Measurements from ENCODE around the gene PKNOX2.

The PKNOX2 gene

DNA sequence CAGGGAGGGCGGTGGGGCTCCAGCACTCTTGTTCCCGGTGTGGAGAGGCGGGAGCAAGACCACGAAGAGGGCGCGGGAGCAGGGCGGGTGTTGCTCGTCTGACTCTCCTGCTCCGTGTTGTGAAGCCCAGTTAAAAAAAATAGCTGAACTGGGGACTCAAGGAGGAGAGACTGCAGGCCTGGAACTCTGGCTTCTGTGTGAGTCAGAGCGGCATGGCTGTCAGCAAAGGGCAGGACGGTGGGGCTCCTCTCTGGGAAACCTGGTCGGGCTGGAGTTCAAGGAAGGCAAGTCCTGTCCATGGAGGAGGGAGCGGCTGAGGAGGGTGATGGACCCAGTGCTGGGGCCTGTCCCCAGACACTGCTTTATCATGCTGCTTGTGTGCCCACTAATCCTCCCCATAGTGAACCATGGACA is 179.2 kb downstream of the PKNOX2 start:
- no peak for FAIRE-seq

GRCh38 chr11:125344846-125345420 is 180.4 kb downstream of the PKNOX2 start:
- no peak for FAIRE-seq

DNA sequence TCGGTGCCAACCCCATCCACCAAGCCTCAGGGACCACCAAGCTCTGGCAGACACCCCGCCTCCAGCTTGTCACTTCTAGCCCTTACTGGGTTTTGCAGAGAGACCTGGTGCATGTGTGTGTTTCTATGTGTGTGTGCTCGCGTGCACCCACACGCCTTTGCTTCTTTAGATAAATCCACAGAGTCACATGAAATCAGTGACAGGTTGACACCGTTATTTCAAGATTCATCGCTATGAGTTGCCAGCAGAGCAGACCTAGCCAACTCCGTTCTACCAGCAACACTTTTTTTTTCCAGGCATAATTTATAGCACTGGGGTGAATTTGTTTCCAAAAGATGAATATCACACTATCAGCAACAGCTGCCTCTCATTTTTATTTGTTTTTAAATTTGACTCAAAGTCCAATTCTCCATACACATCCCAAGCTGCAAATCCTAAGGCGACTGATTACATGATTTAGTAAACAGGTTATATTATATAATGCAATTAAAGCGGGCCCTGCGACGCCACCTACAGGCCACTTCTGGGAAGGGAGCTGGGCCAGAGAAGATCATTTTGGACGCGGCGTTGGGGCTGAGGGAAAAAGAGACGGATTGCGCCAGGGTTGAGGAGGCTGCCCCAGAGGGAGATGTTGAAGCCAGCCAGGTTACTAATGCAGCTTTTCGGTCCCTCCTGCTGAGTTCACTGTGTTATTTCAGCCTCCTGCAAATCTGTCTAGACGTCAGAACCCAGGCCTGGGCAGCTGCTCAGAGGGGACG is 181.0 kb downstream of the PKNOX2 start:
- FAIRE-seq: no peak

GRCh38 chr11:125346179-125346530 is 181.6 kb downstream of the PKNOX2 start:
- FAIRE-seq: no peak

GRCh38 chr11:125346565-125347260 is 182.2 kb downstream of the PKNOX2 start:
- no peak for FAIRE-seq

- FAIRE-seq: no peak
Observed at GRCh38 chr11:125347261-125347585, 182.7 kb downstream of the PKNOX2 start.

GRCh38 chr11:125348141-125348651 is 183.6 kb downstream of the PKNOX2 start:
- no peak for FAIRE-seq

- FAIRE-seq: no peak
Observed at GRCh38 chr11:125348674-125349309, 184.2 kb downstream of the PKNOX2 start.

GRCh38 chr11:125350206-125351032 is 185.9 kb downstream of the PKNOX2 start:
- FAIRE-seq: no peak

- FAIRE-seq: no peak
Observed at GRCh38 chr11:125351033-125351867, 186.7 kb downstream of the PKNOX2 start.

GRCh38 chr11:125351868-125352250 is 187.3 kb downstream of the PKNOX2 start:
- no peak for FAIRE-seq

DNA sequence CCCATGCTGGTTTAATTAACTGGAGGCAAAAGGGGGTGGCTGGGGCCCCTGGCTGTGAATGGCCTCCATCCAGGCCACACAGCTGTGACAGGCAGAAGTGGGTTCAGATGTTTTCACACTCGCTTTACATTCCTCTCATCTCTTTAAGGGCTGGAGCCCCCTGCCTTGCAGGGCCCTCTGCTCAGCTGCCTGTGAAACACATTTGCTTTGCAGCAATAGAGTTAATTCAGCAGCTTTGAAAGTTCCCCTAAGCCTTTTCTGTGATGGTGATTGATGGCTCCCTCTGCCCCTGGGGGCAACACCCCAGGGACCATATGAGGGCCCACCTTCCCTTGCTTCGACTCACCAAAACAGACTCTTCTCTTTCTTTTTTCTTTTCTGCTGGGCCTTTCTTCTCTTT is 192.2 kb downstream of the PKNOX2 start:
- FAIRE-seq: no peak

DNA sequence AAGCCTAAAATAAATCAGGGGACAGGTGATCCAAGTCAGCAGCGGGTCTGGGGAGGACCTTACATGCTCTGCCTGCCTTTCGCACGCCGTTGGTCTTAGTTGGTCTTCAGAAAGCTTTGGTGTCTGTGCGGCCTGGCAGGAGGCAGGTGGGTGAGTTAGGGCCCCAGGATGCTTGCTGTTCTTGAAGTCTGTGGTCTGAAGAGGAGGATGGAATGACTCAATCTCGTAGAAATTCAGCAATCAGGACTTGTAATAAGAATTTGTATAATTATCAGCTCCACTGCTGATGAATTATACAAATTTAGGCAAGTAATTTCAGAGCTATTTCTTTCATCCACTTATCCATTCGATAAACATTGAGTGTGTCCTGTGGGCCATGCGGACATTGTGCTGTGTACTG is 193.0 kb downstream of the PKNOX2 start:
- FAIRE-seq: no peak

GRCh38 chr11:125358254-125358840 is 193.8 kb downstream of the PKNOX2 start:
- no peak for FAIRE-seq

DNA sequence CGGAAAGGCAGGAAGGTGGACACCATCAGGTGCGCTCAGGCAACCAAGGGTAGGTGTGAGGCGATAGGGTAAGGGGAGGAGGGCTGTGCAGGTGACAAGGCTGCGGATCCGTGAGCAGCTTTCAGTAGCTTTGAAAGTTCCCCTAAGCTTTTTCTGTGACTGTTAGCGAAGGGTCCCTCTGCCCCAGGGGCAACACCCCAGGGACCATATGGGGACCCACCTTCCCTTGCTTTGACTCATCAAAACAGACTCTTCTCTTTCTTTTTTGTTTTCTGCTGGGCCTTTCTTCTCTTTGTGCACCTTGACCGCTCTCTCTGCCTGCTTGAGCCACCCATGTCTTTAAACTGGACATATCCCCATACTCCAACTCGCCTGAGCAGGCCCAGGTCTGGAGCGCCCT is 194.6 kb downstream of the PKNOX2 start:
- no peak for FAIRE-seq

GRCh38 chr11:125360066-125360465 is 195.5 kb downstream of the PKNOX2 start:
- no peak for FAIRE-seq

DNA sequence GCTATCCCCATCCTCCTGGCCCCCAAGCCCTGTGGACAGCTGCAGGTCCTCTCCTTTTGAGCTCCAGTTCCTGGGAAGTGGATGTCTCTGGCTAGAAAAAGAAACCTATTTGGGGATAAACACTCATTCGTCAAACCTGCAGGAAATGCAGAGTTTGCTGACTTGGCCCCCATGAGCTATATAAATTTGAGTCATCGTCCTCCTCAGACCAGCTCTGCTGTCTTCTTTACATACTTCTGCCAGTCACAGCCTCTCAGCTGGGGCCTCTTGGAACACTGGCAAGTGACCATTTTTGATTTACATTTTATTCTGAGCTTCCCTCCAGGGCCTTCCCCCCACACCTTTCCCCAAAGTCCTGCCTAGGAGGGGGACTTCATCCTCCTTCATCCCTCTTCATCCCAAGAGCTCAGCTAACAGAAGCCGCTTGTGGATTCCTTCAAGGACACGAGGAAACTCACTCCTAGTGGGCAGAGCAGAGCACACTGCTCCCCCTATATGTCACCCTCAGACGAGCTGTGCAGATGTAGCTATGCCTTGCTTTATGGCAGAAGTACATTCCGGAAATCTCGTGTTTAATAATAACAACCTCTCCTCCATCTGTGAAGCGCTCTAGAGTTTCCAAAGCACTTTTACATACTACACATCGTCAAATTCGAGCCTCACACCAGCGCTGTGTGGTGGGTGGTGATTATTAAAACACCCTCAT is 199.7 kb downstream of the PKNOX2 start:
- no peak for FAIRE-seq

DNA sequence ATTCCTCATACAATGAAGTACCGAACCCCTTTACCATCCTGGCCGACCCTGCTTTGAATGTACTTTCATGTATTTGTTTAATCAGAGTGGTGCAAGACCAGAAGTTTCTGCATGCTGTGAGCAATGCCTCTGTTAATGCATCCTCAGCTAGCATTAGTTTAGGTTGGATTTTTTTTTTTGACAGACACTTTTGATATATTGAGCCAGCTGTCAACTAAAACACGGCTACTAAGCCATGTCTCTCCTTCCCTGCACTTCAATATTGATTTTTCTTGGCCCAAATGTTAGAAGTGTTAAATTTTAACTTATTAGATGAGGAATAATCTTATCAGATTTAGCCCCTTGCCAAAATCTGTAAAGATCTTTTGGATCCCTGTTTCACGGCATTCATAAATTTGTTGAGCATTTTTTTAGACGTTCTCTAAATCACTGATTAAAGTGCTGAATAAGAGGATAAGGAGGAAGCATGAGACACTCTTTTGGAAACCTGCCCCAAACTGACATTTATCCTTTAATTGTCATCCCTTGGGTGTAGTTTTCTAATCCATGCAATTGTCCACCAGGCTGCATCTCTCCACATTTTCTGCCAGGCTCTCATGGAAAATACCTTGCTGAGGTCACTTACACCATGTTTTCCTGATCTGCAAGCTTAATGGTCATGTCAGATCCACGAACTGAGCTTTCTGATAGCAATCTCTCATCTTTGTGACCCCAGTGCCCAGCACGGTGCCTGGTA is 200.8 kb downstream of the PKNOX2 start:
- no peak for FAIRE-seq

- no peak for FAIRE-seq
Observed at GRCh38 chr11:125367710-125368109, 203.2 kb downstream of the PKNOX2 start.

DNA sequence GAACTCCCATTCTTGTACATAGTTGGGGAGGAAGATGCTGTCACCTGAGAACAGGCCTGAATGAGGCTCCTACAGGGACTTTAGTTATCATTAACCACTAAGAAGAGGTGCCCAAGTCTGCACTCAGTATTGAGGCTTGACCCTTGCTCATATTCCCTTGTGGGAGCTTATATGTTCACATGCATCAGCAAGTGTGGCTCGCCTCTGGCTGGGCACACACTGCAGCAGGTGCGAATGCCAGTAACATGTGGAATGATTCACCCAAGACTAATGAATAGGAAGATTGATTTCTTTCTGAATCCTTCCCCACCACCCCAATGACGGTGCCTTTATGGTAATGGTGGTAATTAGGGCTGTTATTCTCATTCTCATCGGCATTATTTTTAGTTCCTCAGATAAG is 204.2 kb downstream of the PKNOX2 start:
- no peak for FAIRE-seq

Data from colon (tissue), 2 donors.